Colonic mucosa (tissue), 4 donors: ENCODE data around the gene PCSK1N. TPM values are rescaled to one million over a fixed set of nuclear protein-coding genes. Genes with fewer than 3 reads are reported as not detected.

Source experiments
- DNase-seq: peaks from one replicate; pipeline ENCODE4 v3.0.0-alpha.2; 2020
- H3K27ac ChIP-seq: fragments of 200-600 bp; one replicate; pipeline ENCODE4 v1.8.0; 2021
- H3K27me3 ChIP-seq: fragments of 200-600 bp; one replicate; pipeline ENCODE4 v1.8.0; 2021
- H3K36me3 ChIP-seq: fragments of 200-600 bp; one replicate; pipeline ENCODE4 v1.8.0; 2021
- H3K4me1 ChIP-seq: fragments of 200-600 bp; one replicate; pipeline ENCODE4 v1.8.0; 2021; ENCODE audit warnings: mild to moderate bottlenecking
- H3K4me3 ChIP-seq: fragments of 200-600 bp; one replicate; pipeline ENCODE4 v1.8.0; 2021
- H3K9ac ChIP-seq, 2 donors: one replicate each; pipeline ENCODE4 v1.7.0; 2013; ENCODE audit warnings: control low read depth in 2 of 2, low read depth in 2 of 2, low read length in 2 of 2
- H3K9me3 ChIP-seq: fragments of 200-600 bp; one replicate; pipeline ENCODE4 v1.8.0; 2021
- CTCF ChIP-seq: fragments of 200-600 bp; IDR thresholded peaks from one replicate; pipeline ENCODE4 v1.8.0; 2022; ENCODE audit warnings: antibody characterized with exemption, mild to moderate bottlenecking
- intact Hi-C: fragments of 100-400 bp; cut with DNase I; formaldehyde crosslinking; loops from one replicate; pipeline ENCODE4 v1.14.1; 2022
- total RNA-seq, 2 donors: library from RNA; stranded (reverse); fragmentation: NEBNext Ultra II Directional in 1 of 2; extraction: Animal tissue kit (Norgen Biotek cat#: 25700) in 1 of 2; gene quantifications; one replicate each; pipeline ENCODE4 v1.2.1, GENCODE V29; 2021
- donor health status: healthy.
- donor health status: DM: no; HTN: no; CAD: no.
- donor health status: DM: no; HTN: no; CAD: no.

Gene PCSK1N
- total RNA-seq, 2 donors from 2014 or later, result 6.0 to 10.1 TPM

GRCh38 chrX:48790477-48790876 lies 44.9 kb downstream of the PCSK1N start:
- no peak overlapping the region for H3K27ac ChIP-seq
- no peak for DNase-seq
- H3K9me3 ChIP-seq, result no peaks in the 10 kb centered on the region
- intact Hi-C loops, result no loop called here
- no peak for TF ChIP-seq CTCF
- H3K27me3 ChIP-seq, result peaks cover 4% of the 10 kb centered on the region
- H3K4me3 ChIP-seq, result no peak overlapping the region
- H3K4me1 ChIP-seq, result no peaks in the 10 kb centered on the region
- no peak overlapping the region for H3K9ac ChIP-seq
- no peaks in the 10 kb centered on the region for H3K36me3 ChIP-seq

DNA sequence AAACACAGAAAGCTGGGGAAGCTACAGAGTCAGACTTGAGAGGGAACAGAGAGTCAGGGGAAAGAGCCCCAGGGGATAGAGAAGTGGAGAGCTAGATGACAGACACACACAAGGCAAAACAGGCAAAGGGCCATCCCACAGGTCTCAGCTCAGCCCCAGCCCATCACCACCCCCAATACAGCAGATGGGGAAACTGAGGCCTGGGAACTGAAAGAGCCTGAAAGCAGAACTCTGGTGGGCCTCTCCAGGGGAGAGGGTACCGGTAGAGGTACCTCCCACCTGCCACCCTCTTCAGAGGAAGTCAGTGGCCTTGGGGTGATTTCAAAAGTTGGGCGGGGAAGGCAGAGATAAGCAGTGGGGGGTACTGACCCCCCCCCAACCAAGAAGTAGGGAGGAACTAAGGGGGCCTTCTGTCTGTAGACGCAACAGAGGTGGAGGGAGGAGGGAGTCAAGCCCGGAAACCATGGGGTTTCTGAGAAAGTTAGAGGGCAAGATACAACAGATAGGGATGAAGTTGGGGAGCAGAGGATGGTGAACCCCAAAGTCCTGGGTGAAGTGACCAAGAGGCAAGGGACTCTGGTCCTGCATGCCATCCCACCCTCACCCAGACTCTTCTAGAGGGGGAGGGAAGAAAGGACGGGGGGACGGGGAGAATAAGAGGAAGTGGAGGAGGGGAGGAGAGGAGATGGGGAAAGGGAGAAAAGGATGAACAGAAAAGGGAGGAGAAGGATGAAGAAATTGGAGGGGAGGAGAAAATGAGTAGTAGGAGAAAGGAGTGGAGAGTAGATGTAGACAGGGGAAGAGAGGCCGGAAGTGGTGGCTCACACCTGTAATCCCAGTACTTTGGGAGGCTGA lies 45.8 kb downstream of the PCSK1N start:
- peaks cover 4% of the 10 kb centered on the region for H3K27me3 ChIP-seq
- no peak for TF ChIP-seq CTCF

DNA sequence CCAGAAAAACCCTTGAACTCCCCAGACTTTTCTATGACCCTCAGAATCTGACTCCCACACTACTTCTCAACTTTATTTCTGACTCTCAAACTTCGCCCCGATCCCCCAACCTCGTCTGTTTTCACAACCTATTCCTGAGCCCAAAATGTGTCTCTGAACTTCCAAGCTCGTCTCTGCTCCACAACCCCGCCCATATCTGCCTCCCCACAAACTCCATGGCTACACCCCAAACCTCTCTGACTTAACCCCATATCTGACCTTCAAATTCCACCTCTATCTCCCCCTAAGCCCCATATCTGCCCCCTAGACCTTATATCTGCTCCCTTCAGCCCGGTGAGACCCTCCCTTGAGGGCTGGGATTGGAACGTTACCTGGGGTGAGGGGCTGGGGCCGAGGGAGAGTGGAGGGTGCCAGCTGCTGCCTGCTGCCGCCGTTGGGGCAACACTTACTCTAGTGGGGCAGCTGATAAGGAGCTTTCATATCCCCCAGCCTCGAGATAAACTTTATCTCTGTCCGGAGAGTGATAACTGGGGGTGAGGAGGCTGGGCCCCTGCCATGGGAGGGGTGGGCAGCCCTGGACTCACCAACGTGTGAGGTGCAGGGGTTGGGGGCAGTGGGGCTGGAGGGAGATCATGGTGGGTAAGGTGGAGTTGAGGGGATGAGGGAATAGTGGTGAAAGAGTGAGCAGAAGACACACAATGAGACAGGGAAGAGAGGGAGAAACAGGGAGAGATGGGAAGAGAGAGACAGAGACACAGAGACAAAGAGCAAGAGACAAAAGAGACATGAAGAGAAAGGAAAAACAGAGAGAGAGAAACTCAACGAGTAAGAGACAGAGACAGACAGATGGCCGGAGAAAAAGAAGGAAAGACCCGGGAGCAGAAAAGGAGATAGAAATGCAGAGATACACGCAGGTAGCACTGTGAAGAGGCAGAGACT lies 47.6 kb downstream of the PCSK1N start:
- Histone ChIP-seq H3K9ac (no peak overlapping the region), H3K27ac (no peak overlapping the region), H3K36me3 (no peaks in the 10 kb centered on the region), H3K27me3 (peaks cover 4% of the 10 kb centered on the region), H3K4me3 (no peak overlapping the region), H3K4me1 (no peaks in the 10 kb centered on the region), H3K9me3 (no peaks in the 10 kb centered on the region)
- no peak for DNase-seq
- intact Hi-C loops, result no loop called here
- TF ChIP-seq CTCF, result no peak

More for the DNA sequence above, 45.8 kb downstream of the PCSK1N start:
- Histone ChIP-seq H3K27ac (no peak overlapping the region), H3K9me3 (no peaks in the 10 kb centered on the region), H3K9ac (no peak overlapping the region), H3K4me3 (no peak overlapping the region), H3K36me3 (no peaks in the 10 kb centered on the region), H3K4me1 (no peaks in the 10 kb centered on the region)
- intact Hi-C loops, result no loop called here
- no peak for DNase-seq

- no peaks in the 10 kb centered on the region for H3K36me3 ChIP-seq
- no peak overlapping the region for H3K4me3 ChIP-seq
- intact Hi-C loops, result no loop called here
- no peak for TF ChIP-seq CTCF
- H3K9me3 ChIP-seq, result no peaks in the 10 kb centered on the region
- H3K4me1 ChIP-seq, result no peaks in the 10 kb centered on the region
- no peak overlapping the region for H3K9ac ChIP-seq
- no peak overlapping the region for H3K27ac ChIP-seq
- no peak for DNase-seq
- H3K27me3 ChIP-seq, result peaks cover 4% of the 10 kb centered on the region
These were observed 48.4 kb downstream of the PCSK1N start for GRCh38 chrX:48786825-48787504.

DNA sequence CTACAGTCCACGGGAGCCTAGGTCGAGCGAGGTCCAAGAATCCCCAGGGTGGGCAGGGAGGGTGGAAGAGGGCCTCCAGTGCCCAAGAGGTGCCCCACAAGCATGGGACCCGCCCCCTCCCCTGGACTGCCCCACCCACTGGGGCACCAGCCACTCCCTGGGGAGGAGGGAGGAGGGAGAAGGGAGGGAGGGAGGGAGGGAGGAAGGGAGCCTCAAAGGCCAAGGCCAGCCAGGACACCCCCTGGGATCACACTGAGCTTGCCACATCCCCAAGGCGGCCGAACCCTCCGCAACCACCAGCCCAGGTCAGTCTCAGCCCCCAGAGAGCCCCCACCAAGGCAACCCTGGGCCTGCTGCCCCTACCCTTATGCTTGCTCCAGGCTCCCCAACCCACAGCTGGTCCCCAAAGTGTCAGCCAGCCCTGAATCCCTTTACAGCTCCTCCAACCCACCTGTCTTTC lies 49.0 kb downstream of the PCSK1N start, which contains the start of gene GATA1:
Gene GATA1, plus strand, starts transcription at position 250 of the 460 bp plus-strand sequence. CDS start 4,520 bp downstream, outside the sequence.
- no peak within 1 kb of the TSS for H3K9ac ChIP-seq
- no peak for TF ChIP-seq CTCF
- DNase-seq, result no peak
- peaks cover 4% of the 10 kb centered on the region for H3K27me3 ChIP-seq
- H3K27ac ChIP-seq, result no peak within 1 kb of the TSS
- intact Hi-C loops, result no loop called here
- no peaks in the 10 kb centered on the region for H3K36me3 ChIP-seq
- H3K4me1 ChIP-seq, result no peaks in the 10 kb centered on the region
- no peak within 1 kb of the TSS for H3K4me3 ChIP-seq
- no peaks in the 10 kb centered on the region for H3K9me3 ChIP-seq
